GM12875 (cell line): ENCODE measurements around the gene TRIO.

Experiments used
- H3K4me3 ChIP-seq: one replicate; pipeline ENCODE4 v1.5.1; 2011; ENCODE audit warnings: low read depth, low read length, control low read depth
- TF ChIP-seq, protein P1 (sequence below): IDR thresholded peaks from 2 replicates; pipeline ENCODE4 v1.5.1; 2011; ENCODE audit warnings: low read depth, mild to moderate bottlenecking, control low read depth, inconsistent platforms, low read length, moderate library complexity, borderline replicate concordance; ENCODE audit not compliant: insufficient read depth

TRIO gene

DNA sequence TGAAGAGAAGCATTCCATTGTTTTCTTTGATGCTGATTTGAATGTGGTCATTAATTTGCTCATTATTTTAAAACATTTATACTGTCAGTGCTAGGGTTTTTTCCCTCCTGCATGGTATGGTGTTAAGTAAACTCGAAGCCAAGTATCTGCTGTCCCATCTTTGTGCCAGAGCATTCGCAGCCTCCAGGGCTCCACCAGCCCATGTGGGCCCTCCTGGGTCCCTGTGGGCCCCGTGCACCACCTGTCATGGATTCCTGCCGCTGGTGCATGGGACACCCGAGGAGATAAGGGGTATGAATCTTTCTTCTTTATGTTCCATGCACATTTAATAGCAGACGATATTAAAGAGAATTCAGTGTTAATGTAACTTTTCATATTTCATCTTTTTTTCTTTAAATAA lies 95.1 kb downstream of the TRIO start:
- H3K4me3 ChIP-seq, result no peak overlapping the region
- TF ChIP-seq, protein P1, sequence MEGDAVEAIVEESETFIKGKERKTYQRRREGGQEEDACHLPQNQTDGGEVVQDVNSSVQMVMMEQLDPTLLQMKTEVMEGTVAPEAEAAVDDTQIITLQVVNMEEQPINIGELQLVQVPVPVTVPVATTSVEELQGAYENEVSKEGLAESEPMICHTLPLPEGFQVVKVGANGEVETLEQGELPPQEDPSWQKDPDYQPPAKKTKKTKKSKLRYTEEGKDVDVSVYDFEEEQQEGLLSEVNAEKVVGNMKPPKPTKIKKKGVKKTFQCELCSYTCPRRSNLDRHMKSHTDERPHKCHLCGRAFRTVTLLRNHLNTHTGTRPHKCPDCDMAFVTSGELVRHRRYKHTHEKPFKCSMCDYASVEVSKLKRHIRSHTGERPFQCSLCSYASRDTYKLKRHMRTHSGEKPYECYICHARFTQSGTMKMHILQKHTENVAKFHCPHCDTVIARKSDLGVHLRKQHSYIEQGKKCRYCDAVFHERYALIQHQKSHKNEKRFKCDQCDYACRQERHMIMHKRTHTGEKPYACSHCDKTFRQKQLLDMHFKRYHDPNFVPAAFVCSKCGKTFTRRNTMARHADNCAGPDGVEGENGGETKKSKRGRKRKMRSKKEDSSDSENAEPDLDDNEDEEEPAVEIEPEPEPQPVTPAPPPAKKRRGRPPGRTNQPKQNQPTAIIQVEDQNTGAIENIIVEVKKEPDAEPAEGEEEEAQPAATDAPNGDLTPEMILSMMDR, result no peak

DNA sequence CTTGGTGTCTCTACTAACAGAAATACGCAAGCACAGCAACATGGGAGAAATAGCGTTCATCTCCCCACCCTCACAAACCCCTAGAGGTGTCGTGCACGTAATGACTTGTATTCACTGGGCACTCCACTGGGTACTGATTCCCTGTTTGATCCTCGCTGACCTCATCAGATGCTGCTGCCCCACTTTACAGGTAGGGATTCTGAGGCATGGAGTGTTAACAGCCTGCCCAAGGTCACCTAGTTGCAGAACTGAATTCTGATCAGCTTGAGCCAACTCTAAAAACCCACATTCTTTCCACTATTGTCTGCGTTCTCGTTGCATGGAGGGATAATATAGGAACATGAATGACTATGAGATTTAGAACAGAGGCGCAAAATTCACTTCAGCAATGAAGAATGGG lies 96.3 kb downstream of the TRIO start:
- H3K4me3 ChIP-seq, result no peak overlapping the region
- TF ChIP-seq, protein P1, result no peak

DNA sequence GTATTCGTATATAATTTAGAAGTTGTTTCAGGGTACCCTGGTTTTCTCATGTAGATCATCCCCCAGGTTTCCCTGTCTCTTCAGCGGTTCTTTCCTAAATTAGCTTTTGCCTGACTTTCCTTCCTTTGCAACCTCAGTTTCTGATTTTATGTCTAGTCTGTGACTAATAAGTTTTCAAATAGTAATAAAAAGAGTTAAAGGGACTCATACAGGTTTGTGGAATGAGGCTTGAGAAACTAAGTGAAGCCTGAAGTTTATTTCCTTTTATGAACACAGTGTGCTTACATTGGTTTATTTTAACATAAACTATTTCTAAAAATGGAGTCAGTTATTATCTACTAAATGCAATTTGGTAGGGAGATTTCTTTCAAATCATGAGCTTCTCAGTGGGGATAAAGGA lies 96.8 kb downstream of the TRIO start:
- TF ChIP-seq, protein P1, result no peak
- no peak overlapping the region for H3K4me3 ChIP-seq

DNA sequence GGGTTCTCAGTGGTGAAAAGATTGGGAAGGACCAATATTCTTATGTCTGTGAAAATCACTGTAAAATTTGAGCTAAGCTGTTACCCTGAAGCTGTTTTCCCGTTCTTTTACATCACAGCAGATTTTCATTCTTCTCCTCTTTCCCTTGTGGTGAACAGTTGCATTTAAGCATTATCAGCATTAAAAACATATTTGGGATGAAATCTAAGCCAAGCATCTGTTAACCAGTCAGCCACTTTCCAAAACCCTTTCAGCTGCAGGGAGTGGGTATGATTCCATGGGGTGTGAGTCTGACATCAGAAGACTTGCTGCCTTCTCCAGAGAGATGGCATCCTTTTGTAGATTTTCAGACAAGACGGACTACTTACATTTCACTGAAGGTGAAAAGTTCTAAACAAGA lies 97.2 kb downstream of the TRIO start:
- TF ChIP-seq, protein P1, result no peak
- no peak overlapping the region for H3K4me3 ChIP-seq

DNA sequence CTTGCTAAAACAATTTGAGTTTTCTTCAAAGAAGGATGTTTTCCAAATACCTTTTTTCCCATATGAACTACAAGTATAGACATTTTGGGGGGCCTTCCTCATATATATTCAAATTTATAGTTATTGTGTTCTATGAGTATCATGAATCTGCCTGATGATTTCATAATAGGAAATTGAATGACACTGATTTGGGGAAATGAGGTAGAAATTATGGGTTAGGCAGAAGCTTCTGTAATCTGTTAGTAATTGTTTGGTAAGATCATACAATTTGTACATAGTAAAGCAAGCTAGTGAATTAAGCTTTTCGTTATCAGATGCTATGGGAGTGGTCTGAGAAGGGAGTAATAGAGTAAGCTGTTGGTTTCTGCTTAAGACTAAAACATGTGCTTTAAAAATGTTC lies 98.0 kb downstream of the TRIO start:
- no peak overlapping the region for H3K4me3 ChIP-seq
- TF ChIP-seq, protein P1, result no peak

DNA sequence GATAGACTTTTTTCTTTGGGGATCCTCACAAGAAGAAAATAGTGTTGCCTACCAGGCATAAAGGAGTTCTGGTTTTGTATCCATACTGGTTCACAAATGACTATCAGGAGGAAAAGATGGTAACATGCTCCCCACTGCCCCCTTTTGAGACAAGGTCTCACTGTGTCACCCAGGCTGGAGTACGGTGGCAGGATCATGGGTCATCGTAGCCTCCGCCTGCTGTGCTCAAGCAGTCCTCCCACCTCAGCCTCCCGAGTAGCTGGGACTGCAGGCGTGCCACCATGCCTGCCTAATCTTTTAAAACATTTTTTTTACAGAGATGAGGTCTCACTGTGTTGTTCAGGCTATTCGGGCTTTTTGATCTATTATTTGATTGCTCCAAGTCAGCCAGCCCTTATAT lies 99.3 kb downstream of the TRIO start:
- no peak overlapping the region for H3K4me3 ChIP-seq
- TF ChIP-seq, protein P1, result no peak

DNA sequence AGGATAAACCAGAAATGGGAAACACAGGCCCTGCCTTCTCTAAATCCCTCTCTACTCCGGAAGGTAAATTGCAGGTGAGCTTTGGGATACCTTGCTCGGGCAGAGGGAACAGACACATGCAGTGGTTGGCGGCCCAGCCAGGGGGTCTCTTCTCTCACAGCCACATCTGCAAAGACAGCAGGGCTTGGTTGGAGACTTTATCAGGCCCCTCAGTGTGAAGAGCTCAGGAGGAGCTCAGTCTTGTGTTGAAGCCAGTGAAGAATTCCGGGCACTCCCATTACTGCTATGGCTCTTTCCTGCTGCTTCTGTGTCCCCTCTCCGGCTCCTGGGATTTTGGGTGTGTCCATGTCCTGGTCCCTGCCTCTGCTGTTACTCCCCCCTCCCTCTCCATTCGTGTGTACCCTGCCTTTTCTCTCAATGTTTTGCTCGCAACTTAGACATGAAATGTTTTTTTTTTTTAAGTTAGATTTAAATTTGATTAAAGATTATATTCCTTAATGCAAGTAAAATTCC lies 99.8 kb downstream of the TRIO start:
- H3K4me3 ChIP-seq, result no peak overlapping the region
- TF ChIP-seq, protein P1, result no peak
